Measurements from ENCODE around the gene GRIK3.

- TF ChIP-seq CTCF (IDR thresholded peaks at IDR 0.05) (no peak), POLR2A (IDR thresholded peaks at IDR 0.05) (no peak)
These were observed 153.3 kb downstream of the GRIK3 start for GRCh38 chr1:36881068-36881405.
